HPDE6-E6E7 (cell line): ENCODE measurements around the gene CCDC192.
"Not testable (repeated sequence)": the region's sequence is repeated elsewhere in the genome, so short reads cannot be mapped to it uniquely, and the experiment has no call there.

Experiments used
- DNase-seq: peaks from one replicate; pipeline ENCODE4 v3.0.0; 2011; ENCODE audit warnings: missing footprints; ENCODE audit errors: extremely low spot score

CCDC192 gene

GRCh38 chr5:127846884-127847283 lies 143.7 kb downstream of the CCDC192 start:
- DNase-seq: no peak

GRCh38 chr5:127847641-127848040 lies 144.4 kb downstream of the CCDC192 start:
- not testable (repeated sequence) for DNase-seq

GRCh38 chr5:127848098-127848497 lies 144.9 kb downstream of the CCDC192 start:
- no peak for DNase-seq

- no peak for DNase-seq
These were observed 146.2 kb downstream of the CCDC192 start for GRCh38 chr5:127849408-127849807.

GRCh38 chr5:127849891-127850290 lies 146.7 kb downstream of the CCDC192 start:
- DNase-seq: no peak

- DNase-seq: no peak
These were observed 148.8 kb downstream of the CCDC192 start for GRCh38 chr5:127851964-127852363.

- no peak for DNase-seq
These were observed 151.3 kb downstream of the CCDC192 start for GRCh38 chr5:127854520-127854919.

GRCh38 chr5:127856292-127856691 lies 153.1 kb downstream of the CCDC192 start:
- DNase-seq: no peak

GRCh38 chr5:127858116-127858784 lies 155.1 kb downstream of the CCDC192 start:
- DNase-seq: no peak

GRCh38 chr5:127860291-127860690 lies 157.1 kb downstream of the CCDC192 start:
- no peak for DNase-seq

GRCh38 chr5:127863161-127863560 lies 160.0 kb downstream of the CCDC192 start:
- DNase-seq: no peak

- no peak for DNase-seq
These were observed 160.6 kb downstream of the CCDC192 start for GRCh38 chr5:127863610-127864395.

- no peak for DNase-seq
These were observed 161.3 kb downstream of the CCDC192 start for GRCh38 chr5:127864511-127864910.

GRCh38 chr5:127865273-127865672 lies 162.1 kb downstream of the CCDC192 start:
- DNase-seq: no peak

GRCh38 chr5:127867022-127867783 lies 164.0 kb downstream of the CCDC192 start:
- DNase-seq: no peak

- no peak for DNase-seq
These were observed 167.7 kb downstream of the CCDC192 start for GRCh38 chr5:127870914-127871313.

GRCh38 chr5:127871503-127872153 lies 168.4 kb downstream of the CCDC192 start:
- DNase-seq: no peak

GRCh38 chr5:127872494-127872893 lies 169.3 kb downstream of the CCDC192 start:
- DNase-seq: no peak

- peak; percentile 22 for DNase-seq
These were observed 172.2 kb downstream of the CCDC192 start for GRCh38 chr5:127875235-127876021.

- no peak for DNase-seq
These were observed 173.2 kb downstream of the CCDC192 start for GRCh38 chr5:127876384-127876783.

- DNase-seq: peak; percentile 35
These were observed 175.1 kb downstream of the CCDC192 start for GRCh38 chr5:127878174-127878750.
